HG02885 (cell line): ENCODE data around the gene BRAT1.

Experiments
- ATAC-seq: cut with Tn5 transposase; IDR thresholded peaks from one replicate; pipeline ENCODE4 v1.9.1; 2021; ENCODE audit warnings: mild to moderate bottlenecking; ENCODE audit not compliant: unreplicated experiment, poor library complexity

The BRAT1 gene

GRCh38 chr7:2586326-2587020, 31.1 kb upstream of the BRAT1 start:
- no peak for ATAC-seq

DNA sequence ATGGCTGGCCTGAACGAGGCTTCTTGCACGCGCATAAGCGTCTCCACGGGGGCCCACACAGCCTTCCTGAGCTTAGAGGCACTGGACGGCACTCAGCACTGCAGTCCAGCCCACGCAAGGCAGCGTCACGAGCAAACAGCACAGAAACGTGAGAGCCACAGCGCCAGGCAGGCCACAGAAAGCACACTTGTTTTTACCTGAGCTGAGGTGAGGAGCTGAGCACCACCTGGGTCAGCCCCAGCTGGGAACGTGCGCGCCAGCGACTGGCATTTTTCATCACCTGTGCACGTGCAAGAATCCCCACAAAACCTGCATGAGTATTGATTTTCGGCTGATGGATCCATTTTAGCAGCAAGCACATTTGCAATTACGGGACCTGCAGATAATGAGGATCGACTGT, 30.1 kb upstream of the BRAT1 start:
- no peak for ATAC-seq

- ATAC-seq: no peak
Observed at GRCh38 chr7:2583798-2584580, 28.7 kb upstream of the BRAT1 start.

DNA sequence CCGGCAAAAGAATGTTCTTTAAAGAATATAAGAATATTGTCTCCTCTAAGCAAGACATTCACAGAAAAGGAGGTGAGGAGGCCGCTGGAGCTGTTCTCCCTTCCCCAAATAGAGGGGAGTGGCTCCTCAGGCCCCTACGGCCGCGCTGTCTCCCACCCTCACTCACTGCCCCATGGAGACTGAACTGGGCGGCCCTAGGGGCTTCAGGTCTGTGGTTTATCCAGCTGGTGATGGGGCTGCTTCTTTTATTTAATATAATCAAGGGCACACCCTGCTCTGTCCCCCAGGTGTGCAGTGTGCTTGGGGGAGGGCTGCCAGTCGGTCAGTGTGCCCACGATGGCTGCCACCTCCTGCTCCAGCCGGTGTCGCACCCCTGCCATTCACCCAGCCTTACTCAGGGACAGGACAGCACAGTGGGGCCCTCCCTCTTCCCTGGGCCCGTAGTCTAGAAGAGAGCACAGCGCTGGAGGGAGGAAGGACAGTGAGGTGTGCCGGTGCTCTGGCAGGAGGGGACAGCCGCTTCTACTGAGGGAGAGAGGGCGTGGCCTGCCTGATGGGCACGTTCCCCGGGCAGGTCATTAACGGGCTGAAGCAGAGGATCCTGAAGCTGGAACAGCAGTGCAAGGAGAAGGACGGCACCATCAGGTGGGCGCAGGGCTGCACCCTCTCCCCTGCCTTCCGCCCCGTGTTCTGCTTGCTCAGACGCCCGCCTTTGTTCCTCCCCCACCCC, 26.8 kb upstream of the BRAT1 start:
- no peak for ATAC-seq

- no peak for ATAC-seq
Observed at GRCh38 chr7:2580636-2581035, 25.3 kb upstream of the BRAT1 start.

- no peak for ATAC-seq
Observed at GRCh38 chr7:2577914-2578680, 22.8 kb upstream of the BRAT1 start.

DNA sequence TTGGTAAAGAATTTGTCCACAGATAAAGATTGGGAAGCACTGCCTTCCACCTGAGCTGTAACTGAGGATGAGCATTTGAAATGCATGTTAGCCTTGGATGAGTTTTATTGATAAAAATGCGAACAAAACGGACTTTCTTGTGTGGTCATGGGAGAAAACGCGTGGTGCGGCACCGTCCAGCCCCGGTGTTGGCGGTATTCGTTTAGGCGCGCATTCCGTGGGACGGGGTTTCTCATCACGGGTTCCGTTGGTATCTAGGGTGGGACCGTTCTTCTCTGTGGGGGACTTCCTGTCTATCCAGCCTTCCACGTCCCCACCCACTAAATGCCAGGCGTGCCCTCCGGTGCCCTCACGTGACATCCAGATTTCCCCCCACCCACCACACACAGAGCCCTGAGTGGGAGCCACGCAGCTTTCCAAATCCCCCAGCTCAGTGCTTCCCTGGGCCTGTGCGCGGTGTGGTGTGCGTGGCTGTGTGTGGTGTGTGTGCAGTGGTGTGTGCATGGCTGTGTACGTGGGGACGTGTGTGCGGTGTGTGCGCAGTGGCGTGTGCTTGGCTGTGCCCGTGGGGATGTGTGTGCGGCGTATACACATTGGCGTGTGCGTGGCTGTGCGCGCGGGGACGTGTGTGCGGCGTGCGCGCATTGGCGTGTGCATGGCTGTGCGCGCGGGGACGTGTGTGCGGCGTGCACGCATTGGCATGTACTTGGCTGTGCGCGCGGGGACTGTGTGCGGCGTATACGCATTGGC, 21.6 kb upstream of the BRAT1 start:
- ATAC-seq: no peak

DNA sequence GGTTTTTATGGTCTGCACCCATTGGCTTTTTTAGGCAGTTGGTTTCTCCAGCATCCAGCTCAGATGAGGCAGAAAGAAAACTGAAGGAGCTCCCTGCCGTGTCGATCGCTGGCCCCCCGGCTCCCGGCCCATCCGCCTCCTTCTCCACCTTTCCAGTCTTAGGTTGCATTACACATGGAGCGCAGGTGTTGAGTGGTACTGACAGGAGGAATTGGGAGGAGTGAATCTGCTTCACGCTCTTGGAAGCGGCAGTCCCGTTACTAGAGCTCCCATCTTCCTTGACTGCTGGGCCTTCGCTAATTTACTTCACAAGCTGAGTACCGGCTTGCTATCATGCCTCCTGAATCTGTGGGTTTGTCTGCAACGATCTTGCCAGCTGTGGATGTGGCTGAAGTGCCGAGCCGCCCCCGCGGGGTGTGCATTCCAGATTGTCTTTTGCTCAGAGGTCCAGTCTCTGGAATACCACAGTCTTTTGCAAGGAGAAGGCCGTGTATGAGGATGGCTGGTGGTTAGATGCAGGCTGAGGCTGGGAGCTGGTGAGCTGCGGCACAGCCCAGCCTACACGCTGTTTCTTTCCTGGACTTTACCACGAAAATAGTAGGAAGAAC, 20.5 kb upstream of the BRAT1 start:
- ATAC-seq: no peak

DNA sequence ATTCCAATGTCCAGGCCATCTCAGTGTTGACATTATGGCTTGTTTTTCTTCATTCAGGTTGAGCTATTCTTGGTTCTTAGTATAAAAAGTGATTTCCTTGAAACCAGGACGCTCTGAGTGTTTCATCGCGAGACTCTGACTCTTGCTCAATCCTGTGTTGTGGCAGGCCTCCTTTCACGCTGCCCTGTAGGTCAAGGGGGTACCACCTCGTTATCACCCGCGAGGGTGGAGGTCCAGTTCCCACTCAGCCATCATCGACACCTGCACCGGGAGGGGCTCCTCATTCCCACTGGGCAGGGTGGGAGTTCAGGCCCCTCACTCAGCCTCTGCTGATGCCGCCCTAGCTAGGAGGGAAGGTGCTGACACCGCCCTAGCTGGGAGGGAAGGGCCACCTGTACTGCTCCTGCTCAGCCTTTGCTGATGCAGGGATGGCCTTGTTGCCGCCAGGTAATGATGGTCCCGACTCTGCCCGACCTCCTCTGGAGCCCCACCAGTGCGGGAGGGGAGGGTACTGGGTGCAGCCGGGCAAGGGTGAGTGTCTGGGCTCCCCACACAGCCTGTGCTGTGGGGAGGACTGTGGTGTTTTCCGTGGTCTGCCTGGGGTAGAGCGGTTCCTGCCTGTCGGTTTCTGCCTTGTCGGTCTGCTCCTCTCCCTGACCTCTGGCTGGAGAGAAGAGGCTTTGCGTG, 19.9 kb upstream of the BRAT1 start:
- ATAC-seq: no peak

DNA sequence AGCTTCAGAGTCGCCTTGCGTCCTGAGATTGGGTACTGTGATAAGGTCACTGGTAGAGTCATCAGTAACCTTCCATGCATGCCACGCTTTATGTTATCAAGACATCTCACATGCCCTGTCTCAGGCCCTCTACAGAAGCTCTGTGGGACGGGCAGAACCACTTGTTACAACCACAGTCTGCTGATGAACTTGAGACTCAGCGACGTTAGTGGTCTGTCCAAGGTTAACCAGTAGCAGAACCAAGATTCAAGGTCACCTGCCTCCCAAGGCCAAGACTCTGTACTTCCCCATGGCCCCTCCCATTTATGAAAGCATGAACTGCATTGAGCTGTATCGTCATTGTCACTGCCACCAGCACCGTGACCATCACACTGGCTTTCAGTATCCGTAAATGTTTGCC, 18.4 kb upstream of the BRAT1 start:
- ATAC-seq: no peak

GRCh38 chr7:2572101-2572842, 16.9 kb upstream of the BRAT1 start:
- no peak for ATAC-seq

- no peak for ATAC-seq
Observed at GRCh38 chr7:2571409-2571808, 16.1 kb upstream of the BRAT1 start.

- no peak for ATAC-seq
Observed at GRCh38 chr7:2570021-2570420, 14.7 kb upstream of the BRAT1 start.

- no peak for ATAC-seq
Observed at GRCh38 chr7:2569421-2569820, 14.1 kb upstream of the BRAT1 start.

GRCh38 chr7:2568521-2569223, 13.3 kb upstream of the BRAT1 start:
- no peak for ATAC-seq

DNA sequence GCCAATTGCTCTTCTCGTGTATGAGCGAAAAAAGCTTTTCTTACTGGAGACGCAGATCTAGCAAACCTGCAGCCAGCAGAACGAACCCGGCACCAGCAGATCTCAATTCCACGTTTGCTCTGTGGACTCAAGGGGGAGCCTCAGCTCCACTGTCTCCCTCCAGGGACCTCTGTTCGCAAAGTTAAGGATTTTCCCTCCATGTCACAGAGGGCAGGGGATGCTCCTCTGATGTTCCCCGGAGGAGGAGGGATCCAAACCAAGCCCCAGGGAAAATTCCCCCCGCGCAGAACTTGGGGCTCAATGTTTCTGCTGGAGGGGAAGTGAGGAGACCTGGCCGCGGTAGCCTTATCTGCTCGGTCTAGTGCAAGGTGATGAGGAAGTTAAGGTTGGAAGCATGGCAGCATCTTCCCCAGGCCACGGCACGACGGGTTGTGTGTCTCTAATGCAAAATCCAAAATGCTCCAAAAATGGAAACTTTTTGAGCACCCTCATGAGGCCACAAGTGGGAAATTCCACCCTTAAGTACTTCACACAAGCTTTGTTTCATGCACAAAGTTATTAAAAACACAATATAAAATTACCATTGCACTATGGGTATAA, 12.5 kb upstream of the BRAT1 start:
- ATAC-seq: no peak
